PC-9 (cell line): ENCODE measurements around the gene ARID5B.

ENCODE experiments used
- EZH2 ChIP-seq: fragments of 200-600 bp; sonication (generic); IDR thresholded peaks from 2 replicates; pipeline ENCODE4 v1.8.0; 2017; ENCODE audit warnings: antibody characterized with exemption, low read depth
- TF ChIP-seq, protein P1 (sequence below): fragments of 200-600 bp; sonication (generic); conservative IDR thresholded peaks from 2 replicates; pipeline ENCODE4 v1.6.1; 2017; ENCODE audit warnings: mixed run types, antibody characterized with exemption, mild to moderate bottlenecking, moderate library complexity

DNA sequence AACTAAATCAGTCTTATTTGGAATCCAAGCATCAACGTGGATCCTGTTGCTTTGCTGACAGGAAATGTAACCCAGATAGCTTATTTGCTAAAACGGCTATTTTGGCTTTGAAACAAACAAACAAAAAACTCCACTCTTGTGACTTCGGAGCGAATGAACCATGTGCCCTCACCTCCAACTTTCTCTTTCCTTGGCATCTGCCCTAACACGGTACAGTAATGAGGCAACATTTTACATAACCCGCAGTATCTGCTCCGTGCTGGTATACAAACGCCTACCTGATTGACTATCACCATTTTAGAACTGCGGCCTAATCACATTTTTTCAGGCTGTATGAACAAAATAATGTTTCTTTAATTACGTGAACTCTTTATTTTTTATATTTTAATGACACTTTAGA, 37.5 kb upstream of the ARID5B start:
- TF ChIP-seq, protein P1, sequence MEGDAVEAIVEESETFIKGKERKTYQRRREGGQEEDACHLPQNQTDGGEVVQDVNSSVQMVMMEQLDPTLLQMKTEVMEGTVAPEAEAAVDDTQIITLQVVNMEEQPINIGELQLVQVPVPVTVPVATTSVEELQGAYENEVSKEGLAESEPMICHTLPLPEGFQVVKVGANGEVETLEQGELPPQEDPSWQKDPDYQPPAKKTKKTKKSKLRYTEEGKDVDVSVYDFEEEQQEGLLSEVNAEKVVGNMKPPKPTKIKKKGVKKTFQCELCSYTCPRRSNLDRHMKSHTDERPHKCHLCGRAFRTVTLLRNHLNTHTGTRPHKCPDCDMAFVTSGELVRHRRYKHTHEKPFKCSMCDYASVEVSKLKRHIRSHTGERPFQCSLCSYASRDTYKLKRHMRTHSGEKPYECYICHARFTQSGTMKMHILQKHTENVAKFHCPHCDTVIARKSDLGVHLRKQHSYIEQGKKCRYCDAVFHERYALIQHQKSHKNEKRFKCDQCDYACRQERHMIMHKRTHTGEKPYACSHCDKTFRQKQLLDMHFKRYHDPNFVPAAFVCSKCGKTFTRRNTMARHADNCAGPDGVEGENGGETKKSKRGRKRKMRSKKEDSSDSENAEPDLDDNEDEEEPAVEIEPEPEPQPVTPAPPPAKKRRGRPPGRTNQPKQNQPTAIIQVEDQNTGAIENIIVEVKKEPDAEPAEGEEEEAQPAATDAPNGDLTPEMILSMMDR = no peak
- TF ChIP-seq EZH2 = no peak
